GM12865 (cell line): ENCODE measurements around the gene ITM2C.

ENCODE experiments used
- DNase-seq: peaks from one replicate; pipeline ENCODE4 v3.0.0; 2010; ENCODE audit warnings: low read depth
- H3K4me3 ChIP-seq: 2 replicates; pipeline ENCODE4 v1.5.1; 2011; ENCODE audit warnings: mild to moderate bottlenecking, low read depth, low read length, control low read depth
- CTCF ChIP-seq: IDR thresholded peaks from 2 replicates; pipeline ENCODE4 v1.5.1; 2011; ENCODE audit warnings: low read length, control low read depth, low read depth, inconsistent platforms; ENCODE audit not compliant: insufficient read depth; ENCODE audit errors: missing control alignments

Gene ITM2C

GRCh38 chr2:230829959-230830358 is 34.8 kb upstream of the ITM2C start:
- no peak for TF ChIP-seq CTCF
- no peak overlapping the region for H3K4me3 ChIP-seq
- no peak for DNase-seq

GRCh38 chr2:230830428-230830827 is 34.3 kb upstream of the ITM2C start:
- DNase-seq, result no peak
- no peak overlapping the region for H3K4me3 ChIP-seq
- TF ChIP-seq CTCF, result no peak

GRCh38 chr2:230840301-230840700 is 24.4 kb upstream of the ITM2C start:
- H3K4me3 ChIP-seq, result no peak overlapping the region
- DNase-seq, result no peak
- no peak for TF ChIP-seq CTCF

- no peak for TF ChIP-seq CTCF
- no peak for DNase-seq
Observed at GRCh38 chr2:230842473-230842872, 22.3 kb upstream of the ITM2C start.

GRCh38 chr2:230843132-230843531 is 21.6 kb upstream of the ITM2C start:
- no peak for DNase-seq
- no peak overlapping the region for H3K4me3 ChIP-seq
- no peak for TF ChIP-seq CTCF

More at GRCh38 chr2:230842473-230842872, 22.3 kb upstream of the ITM2C start:
- no peak overlapping the region for H3K4me3 ChIP-seq

GRCh38 chr2:230846360-230846759 is 18.4 kb upstream of the ITM2C start:
- no peak for DNase-seq
- no peak for TF ChIP-seq CTCF
- no peak overlapping the region for H3K4me3 ChIP-seq

GRCh38 chr2:230847883-230848388 is 16.8 kb upstream of the ITM2C start:
- no peak overlapping the region for H3K4me3 ChIP-seq
- TF ChIP-seq CTCF, result peak; percentile 94
- peak; percentile 91 for DNase-seq
